BLaER1 treated with 17β-estradiol and CSF1 and Interleukin-3, amounts not matched to agents 10 nM and 100 nM (cell line): ENCODE results near the gene DGKZ.
"Not testable (repeated sequence)": the region's sequence is repeated elsewhere in the genome, so short reads cannot be mapped to it uniquely, and the experiment has no call there.

Experiments used
- H3K27ac ChIP-seq, 11 experiments: shearing (Covaris generic); formaldehyde crosslinking; 2 replicates each; pipeline ENCODE4 v1.8.1; 2022
- H3K27me3 ChIP-seq, 11 experiments: shearing (Covaris generic); formaldehyde crosslinking; 2 replicates each; pipeline ENCODE4 v1.8.1; 2022
- H3K36me3 ChIP-seq, 11 experiments: shearing (Covaris generic); formaldehyde crosslinking; 2 replicates each; pipeline ENCODE4 v1.8.1; 2022
- H3K4me1 ChIP-seq, 10 experiments: shearing (Covaris generic); formaldehyde crosslinking; 2 replicates each; pipeline ENCODE4 v1.8.1; 2022
- H3K4me2 ChIP-seq, 11 experiments: shearing (Covaris generic); formaldehyde crosslinking; 2 replicates each; pipeline ENCODE4 v1.8.1; 2022
- H3K4me3 ChIP-seq, 10 experiments: shearing (Covaris generic); formaldehyde crosslinking; 2 replicates each; pipeline ENCODE4 v1.8.1; 2022
- H3K9ac ChIP-seq, 11 experiments: shearing (Covaris generic); formaldehyde crosslinking; 2 replicates each; pipeline ENCODE4 v1.8.1; 2022
- H3K9me3 ChIP-seq, 11 experiments: shearing (Covaris generic); formaldehyde crosslinking; replicated peaks in 1 of 11; 2 replicates each; pipeline ENCODE4 v1.8.1; 2022
- H4K20me1 ChIP-seq, 11 experiments: shearing (Covaris generic); formaldehyde crosslinking; 2 replicates each; pipeline ENCODE4 v1.8.1; 2022
- Cebpa-rat ChIP-seq, 11 experiments: shearing (Covaris generic); IDR thresholded peaks; 2 replicates each; pipeline ENCODE4 v1.8.1; 2022

Gene DGKZ

DNA sequence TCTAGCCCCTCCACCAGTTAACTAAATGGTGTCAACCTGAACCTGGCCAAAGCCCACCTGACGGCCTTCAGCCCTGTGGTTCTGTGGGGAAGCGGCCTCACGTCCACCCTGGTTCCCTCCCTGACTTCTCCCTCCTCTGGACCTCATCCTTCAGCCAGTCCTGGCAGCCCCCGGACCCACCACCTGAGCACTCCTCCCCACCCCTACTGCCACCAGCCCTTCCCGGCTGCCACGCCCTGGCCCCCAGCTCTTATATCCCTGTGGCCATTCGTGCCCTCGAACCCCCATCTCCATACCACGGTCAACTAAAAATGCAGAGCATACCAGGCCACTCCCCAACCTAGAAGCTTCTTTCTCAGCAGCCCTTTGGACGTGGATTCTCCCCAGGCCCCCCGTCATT, 30.0 kb downstream of the DGKZ start:
- peaks cover 0 to 12% (median 0%) of the 10 kb centered on the region in 11 experiments; a peak in 7 of 22 replicates for H3K27me3 ChIP-seq
- H3K4me3 ChIP-seq: no peak overlapping the region
- H3K4me1 ChIP-seq: peaks cover 23 to 40% (median 30%) of the 10 kb centered on the region in 10 experiments
- peaks cover 56 to 70% (median 65%) of the 10 kb centered on the region in 11 experiments for H3K36me3 ChIP-seq
- TF ChIP-seq Cebpa-rat (IDR thresholded peaks at IDR 0.05): no peak
- no peak overlapping the region for H3K9ac ChIP-seq
- H4K20me1 ChIP-seq: peaks cover 0 to 89% (median 27%) of the 10 kb centered on the region in 11 experiments; a peak in 18 of 22 replicates
- H3K9me3 ChIP-seq: no peaks in the 10 kb centered on the region
- no peak overlapping the region for H3K27ac ChIP-seq
- no peak overlapping the region for H3K4me2 ChIP-seq

DNA sequence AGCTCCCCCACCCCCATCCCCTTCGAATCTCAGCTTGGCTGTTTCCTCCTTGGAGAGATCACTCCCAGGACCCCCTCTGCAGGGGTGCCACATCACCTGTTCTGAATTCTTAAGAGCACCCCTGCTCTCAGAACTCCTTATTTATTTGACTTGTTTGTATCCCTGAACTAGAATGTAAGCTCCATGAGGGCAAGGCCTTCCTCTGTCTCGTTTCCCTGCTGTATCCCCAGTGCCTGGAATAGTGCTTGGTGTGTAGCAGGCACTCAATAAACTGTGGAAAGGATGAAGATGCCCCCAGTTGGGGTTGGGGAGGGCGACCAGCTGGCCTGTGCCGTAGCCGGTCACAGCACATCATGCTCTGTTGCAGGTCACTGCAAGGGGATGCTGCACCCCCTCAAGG, 30.6 kb downstream of the DGKZ start:
- Histone ChIP-seq H3K4me3 (no peak overlapping the region), H3K9me3 (no peaks in the 10 kb centered on the region), H3K27ac (no peak overlapping the region; a peak in 1 of 22 replicates), H3K9ac (no peak overlapping the region), H4K20me1 (peaks cover 0 to 89% (median 30%) of the 10 kb centered on the region in 11 experiments; a peak in 18 of 22 replicates), H3K4me1 (peaks cover 26 to 46% (median 36%) of the 10 kb centered on the region in 10 experiments), H3K4me2 (peak overlapping the region in 5 of 11 experiments; percentile 97 to 99 (median 99); a peak in 6 of 22 replicates), H3K36me3 (peaks cover 51 to 65% (median 59%) of the 10 kb centered on the region in 11 experiments), H3K27me3 (peaks cover 0 to 17% (median 0%) of the 10 kb centered on the region in 11 experiments; a peak in 7 of 22 replicates)
- TF ChIP-seq Cebpa-rat (IDR thresholded peaks at IDR 0.05): no peak

DNA sequence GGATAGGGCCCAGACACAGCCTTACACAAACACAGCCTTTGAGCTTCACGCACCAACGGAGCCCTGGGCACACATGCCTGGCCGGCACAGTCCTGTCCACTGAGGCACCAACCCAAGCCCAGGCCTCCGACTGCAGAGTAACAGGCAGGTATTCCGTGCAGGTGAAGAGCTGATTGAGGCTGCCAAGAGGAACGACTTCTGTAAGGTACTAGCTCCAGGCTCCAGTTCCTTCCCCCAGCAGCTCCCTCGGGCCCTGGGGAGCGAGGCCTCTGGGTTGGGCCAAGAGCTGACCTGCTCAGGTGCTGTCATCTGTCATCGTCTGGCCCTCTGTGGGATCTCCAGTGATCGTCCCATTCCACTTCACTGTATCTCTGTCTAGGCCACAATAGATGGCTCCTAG, 31.0 kb downstream of the DGKZ start:
- 0 out of 22 replicates have a peak overlapping the region, but pooled peaks of 1 of the 11 experiments have one; percentile 9 for H3K9ac ChIP-seq
- peak overlapping the region in 2 of 11 experiments; percentile 59 to 90; a peak in 1 of 22 replicates for H3K27ac ChIP-seq
- peaks cover 52 to 60% (median 56%) of the 10 kb centered on the region in 11 experiments for H3K36me3 ChIP-seq
- peak overlapping the region in 10 of 11 experiments; percentile 94 to 100 (median 99); a peak in 20 of 22 replicates for H3K4me2 ChIP-seq
- peaks cover 0 to 93% (median 34%) of the 10 kb centered on the region in 11 experiments; a peak in 18 of 22 replicates for H4K20me1 ChIP-seq
- H3K27me3 ChIP-seq: peaks cover 0 to 19% (median 0%) of the 10 kb centered on the region in 11 experiments; a peak in 7 of 22 replicates
- TF ChIP-seq Cebpa-rat (IDR thresholded peaks at IDR 0.05): no peak
- H3K4me1 ChIP-seq: peaks cover 26 to 51% (median 40%) of the 10 kb centered on the region in 10 experiments
- H3K4me3 ChIP-seq: no peak overlapping the region
- no peaks in the 10 kb centered on the region for H3K9me3 ChIP-seq

DNA sequence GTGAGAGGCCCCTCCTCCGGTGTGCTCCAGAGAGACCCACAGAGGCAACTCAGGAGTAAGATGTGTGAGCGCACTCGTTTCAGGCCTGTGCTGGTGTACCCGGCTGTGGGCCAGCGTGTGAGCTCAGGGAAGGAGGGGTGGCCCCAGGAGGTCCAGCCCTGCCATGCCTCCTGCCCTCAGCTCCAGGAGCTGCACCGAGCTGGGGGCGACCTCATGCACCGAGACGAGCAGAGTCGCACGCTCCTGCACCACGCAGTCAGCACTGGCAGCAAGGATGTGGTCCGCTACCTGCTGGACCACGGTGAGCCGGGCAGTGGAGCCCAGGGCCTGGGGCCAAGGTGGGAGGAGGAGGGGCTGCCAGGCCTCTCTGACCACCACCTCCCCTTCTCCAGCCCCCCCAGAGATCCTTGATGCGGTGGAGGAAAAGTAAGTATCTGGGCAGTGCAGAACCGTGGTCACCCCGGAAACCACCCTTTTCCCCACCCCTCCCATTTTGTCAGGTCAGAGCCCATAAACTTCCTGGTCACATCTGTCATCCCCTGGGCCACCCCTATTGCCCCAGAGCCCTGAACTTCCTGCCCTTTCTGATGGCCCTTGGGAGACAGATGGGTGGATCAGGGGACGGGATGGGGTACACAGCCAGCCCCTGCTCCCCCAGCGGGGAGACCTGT, 31.7 kb downstream of the DGKZ start:
- H3K4me2 ChIP-seq: peak overlapping the region; percentile 94 to 100 (median 99)
- no peak overlapping the region for H3K4me3 ChIP-seq
- H3K27me3 ChIP-seq: peaks cover 0 to 19% (median 0%) of the 10 kb centered on the region in 11 experiments; a peak in 7 of 22 replicates
- no peaks in the 10 kb centered on the region for H3K9me3 ChIP-seq
- peaks cover 26 to 55% (median 44%) of the 10 kb centered on the region in 10 experiments for H3K4me1 ChIP-seq
- no peak for TF ChIP-seq Cebpa-rat (IDR thresholded peaks at IDR 0.05)
- H4K20me1 ChIP-seq: peaks cover 0 to 90% (median 36%) of the 10 kb centered on the region in 11 experiments; a peak in 18 of 22 replicates
- peaks cover 45 to 58% (median 52%) of the 10 kb centered on the region in 11 experiments for H3K36me3 ChIP-seq
- H3K9ac ChIP-seq: peak overlapping the region in 5 of 11 experiments; percentile 9 to 92 (median 88); a peak in 7 of 22 replicates
- H3K27ac ChIP-seq: peak overlapping the region in 8 of 11 experiments; percentile 15 to 92 (median 74); a peak in 11 of 22 replicates

DNA sequence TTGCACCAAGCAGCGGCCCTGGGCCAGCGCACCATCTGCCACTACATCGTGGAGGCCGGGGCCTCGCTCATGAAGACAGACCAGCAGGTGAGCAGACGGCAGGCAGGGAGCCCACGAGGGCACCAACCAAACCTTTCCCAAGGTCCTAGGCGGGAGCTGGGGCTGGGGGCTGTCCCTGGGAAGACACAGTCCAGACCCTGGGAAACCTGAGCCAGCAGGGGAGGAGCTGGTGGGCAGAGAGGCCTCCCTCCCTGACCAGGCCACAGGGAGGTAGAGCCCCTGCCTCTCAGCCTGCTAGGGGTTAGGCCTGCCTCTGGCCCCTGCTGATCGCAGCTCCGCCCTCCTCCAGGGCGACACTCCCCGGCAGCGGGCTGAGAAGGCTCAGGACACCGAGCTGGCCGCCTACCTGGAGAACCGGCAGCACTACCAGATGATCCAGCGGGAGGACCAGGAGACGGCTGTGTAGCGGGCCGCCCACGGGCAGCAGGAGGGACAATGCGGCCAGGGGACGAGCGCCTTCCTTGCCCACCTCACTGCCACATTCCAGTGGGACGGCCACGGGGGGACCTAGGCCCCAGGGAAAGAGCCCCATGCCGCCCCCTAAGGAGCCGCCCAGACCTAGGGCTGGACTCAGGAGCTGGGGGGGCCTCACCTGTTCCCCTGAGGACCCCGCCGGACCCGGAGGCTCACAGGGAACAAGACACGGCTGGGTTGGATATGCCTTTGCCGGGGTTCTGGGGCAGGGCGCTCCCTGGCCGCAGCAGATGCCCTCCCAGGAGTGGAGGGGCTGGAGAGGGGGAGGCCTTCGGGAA, 32.4 kb downstream of the DGKZ start:
- Histone ChIP-seq H3K4me2 (peak overlapping the region; percentile 94 to 100 (median 99)), H3K9ac (peak overlapping the region in 9 of 11 experiments; percentile 45 to 94 (median 89); a peak in 14 of 22 replicates), H3K4me3 (peak overlapping the region in 2 of 10 experiments; percentile 77 to 79; a peak in 3 of 20 replicates), H3K4me1 (peaks cover 26 to 56% (median 45%) of the 10 kb centered on the region in 10 experiments), H3K27me3 (peaks cover 0 to 19% (median 0%) of the 10 kb centered on the region in 11 experiments; a peak in 7 of 22 replicates), H4K20me1 (peaks cover 0 to 90% (median 34%) of the 10 kb centered on the region in 11 experiments; a peak in 18 of 22 replicates), H3K36me3 (peaks cover 38 to 52% (median 44%) of the 10 kb centered on the region in 11 experiments), H3K27ac (peak overlapping the region in 9 of 11 experiments; percentile 15 to 92 (median 86); a peak in 14 of 22 replicates)
- not testable (repeated sequence) for H3K9me3 ChIP-seq

DNA sequence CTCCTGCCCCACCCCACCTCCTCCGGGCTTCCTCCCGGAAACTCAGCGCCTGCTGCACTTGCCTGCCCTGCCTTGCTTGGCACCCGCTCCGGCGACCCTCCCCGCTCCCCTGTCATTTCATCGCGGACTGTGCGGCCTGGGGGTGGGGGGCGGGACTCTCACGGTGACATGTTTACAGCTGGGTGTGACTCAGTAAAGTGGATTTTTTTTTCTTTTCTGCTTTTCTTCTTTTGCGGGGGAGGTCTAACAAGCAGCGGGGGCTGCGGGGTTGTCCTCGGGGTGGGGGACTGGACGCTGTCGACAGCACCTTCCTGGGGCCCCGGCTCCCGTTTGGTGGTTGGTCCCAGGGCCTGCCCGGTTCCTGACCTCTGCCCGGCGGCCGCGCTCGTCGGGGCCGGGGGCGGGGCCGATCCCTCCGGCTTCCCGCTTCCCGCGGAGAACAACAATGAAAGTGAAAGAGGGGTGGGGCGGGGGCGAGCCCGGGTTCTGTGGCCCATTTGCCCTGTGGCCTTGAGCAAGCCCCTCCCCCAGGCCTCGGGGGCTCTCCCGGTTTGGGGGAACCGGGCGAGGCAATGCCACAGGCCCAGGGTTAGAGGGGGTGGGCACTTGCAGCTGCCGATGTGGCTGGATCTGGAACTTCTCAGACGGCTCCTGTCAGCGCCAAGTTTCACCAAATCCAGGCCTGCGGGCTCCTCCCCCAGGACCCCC, 33.2 kb downstream of the DGKZ start:
- Histone ChIP-seq H4K20me1 (peaks cover 0 to 86% (median 34%) of the 10 kb centered on the region in 11 experiments; a peak in 18 of 22 replicates), H3K9me3 (no peaks in the 10 kb centered on the region), H3K27ac (peak overlapping the region; percentile 72 to 92 (median 88)), H3K9ac (peak overlapping the region; percentile 78 to 94 (median 89)), H3K36me3 (peaks cover 30 to 44% (median 36%) of the 10 kb centered on the region in 11 experiments), H3K4me2 (peak overlapping the region; percentile 94 to 100 (median 99)), H3K4me3 (peak overlapping the region; percentile 71 to 79 (median 76)), H3K27me3 (peaks cover under 1 to 19% (median 3%) of the 10 kb centered on the region in 11 experiments; a peak in 17 of 22 replicates), H3K4me1 (peaks cover 26 to 56% (median 45%) of the 10 kb centered on the region in 10 experiments)
- TF ChIP-seq Cebpa-rat (IDR thresholded peaks at IDR 0.05): no peak

DNA sequence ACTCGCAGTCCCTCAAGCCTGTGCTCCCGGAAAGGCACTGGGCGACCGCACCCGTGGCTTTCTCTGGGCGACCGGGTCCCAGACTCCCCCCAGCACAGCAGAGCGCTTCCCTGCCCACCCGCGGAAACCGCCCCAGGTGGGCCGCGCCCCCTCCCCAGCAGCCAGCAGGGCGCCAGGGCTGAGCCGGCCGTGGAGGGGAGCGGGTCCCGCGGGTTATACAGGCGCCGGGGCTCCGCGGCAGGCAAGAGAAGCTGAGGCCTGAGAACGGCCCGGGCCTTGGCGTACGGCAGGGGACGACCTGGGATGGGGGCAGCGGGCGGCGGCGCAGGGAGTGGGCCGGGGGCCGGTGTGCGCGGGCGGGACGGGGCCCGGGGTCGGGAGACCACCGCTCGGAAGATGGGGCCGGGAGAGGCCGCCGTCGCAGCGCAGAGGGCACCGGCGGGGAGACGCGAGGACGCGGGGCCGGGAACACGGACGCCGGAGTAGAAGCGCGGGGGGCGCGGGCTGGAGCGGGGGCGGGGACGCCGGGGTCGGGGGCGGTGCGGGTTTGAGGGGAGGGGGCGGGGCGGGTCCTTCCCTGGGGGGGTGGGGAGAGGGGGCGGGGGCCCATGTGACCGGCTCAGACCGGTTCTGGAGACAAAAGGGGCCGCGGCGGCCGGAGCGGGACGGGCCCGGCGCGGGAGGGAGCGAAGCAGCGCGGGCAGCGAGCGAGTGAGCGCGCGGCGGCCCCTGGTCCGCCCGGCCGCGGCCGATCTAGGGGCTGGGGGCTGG, 34.0 kb downstream of the DGKZ start, which contains the start of gene MDK:
TSS of gene MDK (plus strand) at position 622 of the 771 bp plus-strand sequence. CDS start 389 bp downstream, outside the sequence.
- Histone ChIP-seq H3K4me3 (peak within 1 kb of the TSS; percentile 71 to 79 (median 76)), H3K9me3 (no peaks in the 10 kb centered on the region), H3K4me1 (peaks cover 26 to 56% (median 45%) of the 10 kb centered on the region in 10 experiments), H4K20me1 (peaks cover 0 to 80% (median 34%) of the 10 kb centered on the region in 11 experiments; a peak in 18 of 22 replicates), H3K9ac (peak within 1 kb of the TSS; percentile 78 to 94 (median 89)), H3K36me3 (peaks cover 22 to 36% (median 29%) of the 10 kb centered on the region in 11 experiments), H3K27ac (peak within 1 kb of the TSS; percentile 72 to 92 (median 90)), H3K27me3 (peaks cover 8 to 22% (median 10%) of the 10 kb centered on the region in 11 experiments), H3K4me2 (peak within 1 kb of the TSS; percentile 97 to 100 (median 99))
- TF ChIP-seq Cebpa-rat (IDR thresholded peaks at IDR 0.05): no peak
